Body of pancreas (tissue), 4 donors: ENCODE measurements around the gene ALG1L2. TPM values are rescaled to one million over a fixed set of nuclear protein-coding genes. Genes with fewer than 3 reads are reported as not detected.
"Not testable (repeated sequence)": the region's sequence is repeated elsewhere in the genome, so short reads cannot be mapped to it uniquely, and the experiment has no call there.

Experiments used
- ATAC-seq: fragments of 150-250 bp; one replicate; pipeline ENCODE4 v1.9.1; 2016
- DNase-seq, 4 donors: peaks; one replicate each; pipeline ENCODE4 v3.0.0-alpha.2; 2019
- H3K27ac ChIP-seq, 4 donors: fragments of 200-600 bp; sonication (generic); 1 replicate in 3 of 4; 2 replicates in 1 of 4; pipeline versions ENCODE4 v1.5.1 to v1.6.1; 2016 to 2019; ENCODE audit warnings: mild to moderate bottlenecking in 1 of 4, mixed read lengths in 1 of 4, moderate library complexity in 1 of 4
- H3K27me3 ChIP-seq, 2 donors: fragments of 200-600 bp; sonication (generic); one replicate each; pipeline ENCODE4 v1.6.0; 2016; ENCODE audit warnings: mild to moderate bottlenecking in 1 of 2
- H3K36me3 ChIP-seq, 2 donors: fragments of 200-600 bp; sonication (generic); replicated peaks in 1 of 2; 2 replicates each; pipeline ENCODE4 v1.5.1; 2016; ENCODE audit warnings: low read depth in 2 of 2; ENCODE audit not compliant: insufficient read depth in 1 of 2
- H3K4me1 ChIP-seq: fragments of 200-600 bp; sonication (generic); one replicate; pipeline ENCODE4 v1.6.0; 2016
- H3K4me3 ChIP-seq, 2 donors: fragments of 200-600 bp; sonication (generic); 1 replicate in 1 of 2; 2 replicates in 1 of 2; pipeline ENCODE4 v1.5.1; 2016 to 2019
- H3K9me3 ChIP-seq, 3 donors: fragments of 200-600 bp; sonication (generic); 1 replicate in 2 of 3; 2 replicates in 1 of 3; pipeline ENCODE4 v1.5.1; 2016
- CTCF ChIP-seq, 7 experiments: fragments of 450-650 bp in 4 of 7; fragments of 200-600 bp in 3 of 7; sonication (generic) in 3 of 7; IDR thresholded peaks; one replicate each; pipeline ENCODE4 v1.5.1; 2016 to 2019; ENCODE audit warnings: antibody characterized with exemption in 7 of 7
- POLR2A ChIP-seq, 3 donors: fragments of 450-650 bp; IDR thresholded peaks; one replicate each; pipeline ENCODE4 v1.6.1; 2016; ENCODE audit warnings: antibody characterized with exemption in 3 of 3, mild to moderate bottlenecking in 2 of 3
- WGBS, 2 donors: methylation state at CpG; one replicate each; pipeline ENCODE4 v1.1.5; 2017; 5-methylcytosine and 5-hydroxymethylcytosine counted together
- intact Hi-C: fragments of 100-400 bp; cut with DNase I; formaldehyde crosslinking; loops from one replicate; pipeline ENCODE4 v1.15.1; 2023
- total RNA-seq, 2 donors: library from RNA; depleted of rRNA; stranded (reverse); fragments of >200 nt; gene quantifications; one replicate each; pipeline ENCODE4 v1.1.0, GENCODE V29; 2016

ALG1L2 gene
- total RNA-seq = not detected

- Histone ChIP-seq H3K4me1 (no peaks in the 10 kb centered on the region), H3K9me3 (no peaks in the 10 kb centered on the region), H3K27me3 (no peaks in the 10 kb centered on the region), H3K4me3 (no peak within 1 kb of the TSS), H3K27ac (no peak within 1 kb of the TSS), H3K36me3 (no peaks in the 10 kb centered on the region)
- no peak for DNase-seq
- no peak for TF ChIP-seq POLR2A (IDR thresholded peaks at IDR 0.05)
- no peak for TF ChIP-seq CTCF (IDR thresholded peaks at IDR 0.05)
- intact Hi-C loops = no loop called here
- WGBS, 2 donors = 22 to 36% methylated on average over 7 of the region's 7 CpGs
- ATAC-seq = no peak
Measured at GRCh38 chr3:130081351-130081881, at the start of gene ALG1L2. Gene ALG1L2, plus strand, starts transcription at chr3:130081831. Its CDS starts 186 bp downstream, at chr3:130082017.

- ATAC-seq, H3K27me3 ChIP-seq, H3K27ac ChIP-seq, H3K9me3 ChIP-seq, H3K4me3 ChIP-seq, H3K4me1 ChIP-seq, H3K36me3 ChIP-seq, intact Hi-C loops: not testable (repeated sequence)
- peak in 1 of 4 donors; percentile 15 for DNase-seq
- WGBS, 2 donors = 62 to 68% methylated on average over 13 of the region's 13 CpGs
Measured at GRCh38 chr3:130037126-130037815, 44.4 kb upstream of the ALG1L2 start.

GRCh38 chr3:130042736-130043135, 38.9 kb upstream of the ALG1L2 start:
- ATAC-seq, H3K4me3 ChIP-seq, H3K27ac ChIP-seq, H3K36me3 ChIP-seq, DNase-seq, H3K27me3 ChIP-seq, H3K4me1 ChIP-seq, H3K9me3 ChIP-seq, intact Hi-C loops: not testable (repeated sequence)
- 84 to 93% methylated on average over 3 of the region's 3 CpGs for WGBS, 2 donors

GRCh38 chr3:130043658-130044057, 38.0 kb upstream of the ALG1L2 start:
- H3K4me1 ChIP-seq, DNase-seq, intact Hi-C loops, H3K36me3 ChIP-seq, H3K27me3 ChIP-seq, H3K4me3 ChIP-seq, H3K9me3 ChIP-seq, H3K27ac ChIP-seq, ATAC-seq: not testable (repeated sequence)
- WGBS, 2 donors = 55 to 72% methylated on average over 6 of the region's 6 CpGs

GRCh38 chr3:130044370-130044769, 37.3 kb upstream of the ALG1L2 start:
- 65 to 89% methylated on average over 11 of the region's 11 CpGs for WGBS, 2 donors
- ATAC-seq (no peak), DNase-seq (no peak)
- no peak overlapping the region for H3K4me3 ChIP-seq
- no peaks in the 10 kb centered on the region for H3K9me3 ChIP-seq
- H3K27ac ChIP-seq = no peak overlapping the region
- no peaks in the 10 kb centered on the region for H3K27me3 ChIP-seq
- no peak for TF ChIP-seq POLR2A (IDR thresholded peaks at IDR 0.05)
- TF ChIP-seq CTCF (IDR thresholded peaks at IDR 0.05) = no peak
- intact Hi-C loops = no loop called here
- H3K36me3 ChIP-seq = no peaks in the 10 kb centered on the region
- no peaks in the 10 kb centered on the region for H3K4me1 ChIP-seq

GRCh38 chr3:130048726-130049125, 32.9 kb upstream of the ALG1L2 start:
- ATAC-seq = no peak
- Histone ChIP-seq H3K27ac (no peak overlapping the region), H3K9me3 (no peaks in the 10 kb centered on the region), H3K4me1 (no peaks in the 10 kb centered on the region), H3K4me3 (no peak overlapping the region), H3K36me3 (no peaks in the 10 kb centered on the region), H3K27me3 (no peaks in the 10 kb centered on the region)
- intact Hi-C loops = no loop called here
- TF ChIP-seq CTCF (IDR thresholded peaks at IDR 0.05) (no peak), POLR2A (IDR thresholded peaks at IDR 0.05) (no peak)
- no peak for DNase-seq
- WGBS, 2 donors = 67 to 86% methylated on average over 3 to 6 of the region's 6 CpGs

- H3K9me3 ChIP-seq, H3K4me1 ChIP-seq, ATAC-seq, H3K27ac ChIP-seq, H3K4me3 ChIP-seq, H3K36me3 ChIP-seq, H3K27me3 ChIP-seq, DNase-seq, intact Hi-C loops: not testable (repeated sequence)
- WGBS, 2 donors = 60 to 73% methylated on average over 2 to 5 of the region's 5 CpGs
Measured at GRCh38 chr3:130052366-130052765, 29.3 kb upstream of the ALG1L2 start.

GRCh38 chr3:130052965-130053364, 28.7 kb upstream of the ALG1L2 start:
- H3K9me3 ChIP-seq, H3K27me3 ChIP-seq, ATAC-seq, intact Hi-C loops, H3K27ac ChIP-seq, H3K36me3 ChIP-seq, H3K4me3 ChIP-seq, DNase-seq, H3K4me1 ChIP-seq: not testable (repeated sequence)
- WGBS, 2 donors = 43% methylated on average over 1 of the region's 4 CpGs; no CpG with 5 or more reads in 1 of the 2 donors

GRCh38 chr3:130057536-130058266, 23.9 kb upstream of the ALG1L2 start:
- H3K27ac ChIP-seq, ATAC-seq, H3K4me3 ChIP-seq, intact Hi-C loops, H3K9me3 ChIP-seq, DNase-seq, H3K36me3 ChIP-seq, H3K27me3 ChIP-seq, H3K4me1 ChIP-seq: not testable (repeated sequence)
- 65 to 67% methylated on average over 8 to 11 of the region's 15 CpGs for WGBS, 2 donors
